GM19239 (cell line): Measurements from ENCODE around the gene ZNF334.

ENCODE experiments used
- DNase-seq: peaks from one replicate; pipeline ENCODE4 v3.0.0; 2011; ENCODE audit warnings: low spot score; ENCODE audit not compliant: insufficient read length
- FAIRE-seq: peaks from 2 replicates; lab custom pipeline; 2011; peaks lifted over from hg19 to GRCh38; lab: Jason Lieb, UNC

Gene ZNF334

DNA sequence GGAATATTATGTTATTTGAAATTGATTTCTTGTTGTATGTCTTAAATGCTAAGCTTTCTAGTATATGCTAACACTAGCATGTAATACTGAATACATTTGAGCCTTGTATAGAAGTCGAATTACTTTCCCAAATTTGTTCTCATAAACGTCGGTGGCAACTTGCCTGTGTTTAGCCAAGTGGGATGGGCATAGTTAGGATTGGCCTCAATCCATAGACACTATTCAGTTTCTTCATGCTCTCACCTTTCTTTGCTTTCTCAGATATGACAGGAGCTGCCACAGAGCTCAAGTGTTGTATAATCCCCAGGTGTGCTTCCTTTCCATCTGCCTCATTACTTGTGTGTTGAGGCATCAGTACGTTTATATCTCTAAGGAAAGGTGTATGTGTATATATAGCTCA, 19.3 kb downstream of the ZNF334 start:
- DNase-seq, result no peak

GRCh38 chr20:46491354-46491753, 22.0 kb downstream of the ZNF334 start:
- DNase-seq (no peak), FAIRE-seq (no peak)

More for the DNA sequence above, 19.3 kb downstream of the ZNF334 start:
- FAIRE-seq, result no peak

DNA sequence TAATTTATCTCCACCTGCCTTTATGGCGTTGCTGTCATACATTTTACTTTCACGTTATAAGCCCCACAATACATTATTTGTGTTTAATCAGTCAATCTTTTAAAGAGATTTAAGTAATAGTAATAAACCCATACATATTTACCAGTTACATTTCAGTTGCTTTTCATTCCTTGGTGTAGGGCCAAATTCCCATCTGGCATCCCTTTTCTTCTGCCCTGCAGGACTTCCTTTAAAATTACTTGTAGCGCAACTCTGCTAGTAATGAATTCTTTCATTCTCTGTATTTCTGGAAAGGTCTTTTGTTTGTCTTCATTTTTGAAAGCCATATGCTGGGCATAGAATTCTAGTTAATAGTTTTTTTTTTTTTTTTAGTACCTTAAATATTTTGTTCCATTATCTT, 24.9 kb downstream of the ZNF334 start:
- FAIRE-seq, result no peak

GRCh38 chr20:46487628-46488027, 25.7 kb downstream of the ZNF334 start:
- FAIRE-seq (no peak), DNase-seq (no peak)

More for the DNA sequence above, 24.9 kb downstream of the ZNF334 start:
- no peak for DNase-seq

DNA sequence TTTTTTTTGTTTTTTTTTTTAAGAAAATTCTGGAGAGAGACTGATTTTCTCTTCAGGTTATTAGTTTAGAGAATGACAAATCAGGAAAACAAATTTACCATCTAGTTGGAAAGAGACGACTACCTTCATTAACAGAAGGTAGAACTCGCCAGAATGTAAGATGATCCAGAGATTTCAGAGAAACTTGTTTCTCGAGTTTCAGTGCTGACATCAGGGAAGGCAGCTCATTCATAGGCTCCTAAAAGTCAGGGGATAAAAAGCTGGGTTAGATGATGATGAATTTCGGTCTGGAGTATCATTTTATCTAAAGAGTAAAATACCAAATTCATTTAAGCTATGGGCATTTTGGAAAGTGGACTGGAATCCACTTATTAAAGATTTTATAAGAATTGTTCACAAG, 27.9 kb downstream of the ZNF334 start:
- no peak for FAIRE-seq
- DNase-seq, result no peak

DNA sequence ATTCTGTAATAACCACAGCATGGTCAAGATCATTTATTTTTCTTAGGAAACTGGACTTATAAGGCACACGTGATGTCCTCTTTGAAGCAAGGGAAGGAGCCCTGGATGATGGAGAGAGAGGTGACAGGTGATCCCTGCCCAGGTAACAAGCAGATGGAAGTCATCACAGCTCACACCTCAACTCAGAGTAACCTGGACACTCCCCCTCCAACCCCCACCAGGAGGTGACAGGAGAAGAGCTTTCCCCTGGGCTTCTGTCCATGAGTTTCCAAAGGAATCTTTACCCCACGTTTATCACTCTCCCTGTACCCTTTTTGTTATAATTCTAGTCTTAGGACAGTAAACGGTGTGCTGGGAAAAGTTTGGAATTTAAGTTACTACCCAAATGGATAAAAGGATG, 28.4 kb downstream of the ZNF334 start:
- DNase-seq, result no peak
- FAIRE-seq, result no peak

DNA sequence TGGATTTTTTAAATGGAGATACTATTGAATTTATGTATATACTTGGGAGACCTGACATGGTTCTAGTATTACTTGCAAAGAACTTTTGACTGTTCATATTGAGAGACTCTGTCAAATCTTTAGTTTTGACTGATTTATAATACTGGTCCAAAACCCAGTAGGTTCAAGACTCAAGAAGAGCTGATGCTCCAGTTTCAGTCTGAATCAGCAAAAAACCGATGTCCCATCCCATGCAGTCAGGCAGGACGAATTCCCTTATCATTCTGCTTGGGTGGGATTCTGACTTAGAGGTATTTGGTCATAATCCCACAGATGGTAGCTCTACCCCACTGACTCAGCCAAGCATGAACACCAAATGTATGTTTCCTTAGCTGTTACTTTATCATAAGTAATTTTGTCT, 29.5 kb downstream of the ZNF334 start:
- DNase-seq (no peak), FAIRE-seq (no peak)

GRCh38 chr20:46482864-46483263, 30.5 kb downstream of the ZNF334 start:
- DNase-seq (no peak), FAIRE-seq (no peak)

- no peak for FAIRE-seq
- DNase-seq, result no peak
Observed at GRCh38 chr20:46477640-46478039, 35.7 kb downstream of the ZNF334 start.

DNA sequence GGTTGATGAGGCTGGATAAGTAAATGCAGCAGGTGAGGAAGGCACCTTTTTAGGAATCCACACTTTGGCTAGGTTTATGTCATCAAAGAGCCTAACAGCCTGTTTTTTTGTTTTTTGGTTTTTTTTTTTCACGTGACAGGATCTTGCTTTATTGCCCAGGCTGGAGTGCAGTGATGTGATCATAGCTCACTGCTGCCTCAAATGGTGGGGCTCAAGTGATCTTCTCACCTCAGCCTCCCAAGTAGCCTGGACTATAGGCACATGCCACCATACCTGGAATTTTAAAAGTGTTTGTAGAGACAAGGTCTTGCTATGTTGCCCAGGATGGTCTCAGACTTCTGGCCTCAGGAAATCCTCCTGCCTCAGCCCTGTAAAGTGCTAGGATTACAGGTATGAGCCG, 36.1 kb downstream of the ZNF334 start:
- DNase-seq (no peak), FAIRE-seq (no peak)

GRCh38 chr20:46468508-46468907, 44.9 kb downstream of the ZNF334 start:
- FAIRE-seq, result no peak
- no peak for DNase-seq

- FAIRE-seq (no peak), DNase-seq (no peak)
Observed at GRCh38 chr20:46464451-46464850, 48.9 kb downstream of the ZNF334 start.

- no peak for FAIRE-seq
- no peak for DNase-seq
Observed at GRCh38 chr20:46463852-46464251, 49.5 kb downstream of the ZNF334 start.

GRCh38 chr20:46461808-46462207, 51.6 kb downstream of the ZNF334 start:
- FAIRE-seq (no peak), DNase-seq (no peak)

DNA sequence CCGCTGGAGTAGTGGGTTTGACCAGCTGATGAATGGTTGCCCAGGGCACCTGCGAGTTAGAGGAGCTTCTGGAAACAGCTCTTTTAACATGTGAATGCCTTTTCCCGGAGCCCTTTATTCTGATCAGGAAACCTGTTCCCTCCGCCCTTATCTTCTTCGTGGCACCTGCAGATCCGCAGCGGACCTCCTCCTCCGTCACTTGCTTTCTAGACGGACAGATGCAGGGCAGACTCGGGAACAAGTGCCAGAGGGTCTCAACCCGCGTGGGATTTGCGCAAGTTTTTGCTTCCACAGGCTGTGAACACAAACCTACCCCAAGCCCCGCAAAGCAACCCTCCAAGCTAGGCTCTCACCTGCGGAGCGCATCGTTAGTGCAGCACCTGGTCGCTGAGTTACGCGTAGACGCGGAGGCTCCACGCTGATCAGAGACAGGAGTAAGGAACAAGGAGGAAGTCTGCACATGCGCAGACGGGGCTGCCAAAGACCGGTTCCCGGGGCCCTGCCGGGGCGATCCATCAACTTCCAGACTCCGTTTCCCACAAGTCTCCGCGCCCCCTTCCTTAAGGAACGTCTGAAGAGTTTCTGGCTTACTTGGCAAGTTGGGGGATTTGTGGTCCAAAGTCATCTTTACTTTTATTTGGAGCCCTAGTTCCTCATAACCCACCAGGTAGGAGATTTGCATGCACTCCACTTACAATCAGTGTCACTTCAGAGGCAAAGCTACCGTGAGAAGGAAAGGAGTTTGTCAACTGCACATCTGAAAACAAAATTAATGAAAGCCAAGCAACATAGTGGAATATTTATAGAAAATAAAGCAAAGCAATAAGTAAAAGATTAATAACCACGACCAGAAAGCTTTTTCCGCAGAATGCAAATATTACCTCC, 54.3 kb downstream of the ZNF334 start:
- DNase-seq, result no peak
- peak; percentile 90 for FAIRE-seq

- DNase-seq (no peak), FAIRE-seq (no peak)
Observed at GRCh38 chr20:46456255-46457028, 56.9 kb downstream of the ZNF334 start.

DNA sequence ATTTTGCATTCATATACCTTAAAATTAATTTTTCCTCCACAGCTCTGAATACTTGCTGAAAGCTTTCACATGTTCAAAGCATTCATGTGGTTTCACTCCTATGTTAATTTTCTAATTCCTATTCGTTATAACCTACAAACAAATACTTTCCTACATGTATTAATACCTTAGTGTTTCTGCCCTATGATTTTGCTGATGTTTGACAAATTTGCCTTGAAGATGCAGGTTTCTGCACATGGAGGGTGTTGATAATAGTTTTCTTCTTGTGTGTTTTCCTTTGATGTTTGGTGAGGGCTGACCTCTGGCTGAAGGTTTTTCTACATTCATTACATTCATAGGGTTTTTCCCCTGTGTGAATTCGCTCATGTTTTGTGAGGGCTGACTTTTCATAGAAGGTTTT, 57.6 kb downstream of the ZNF334 start:
- no peak for DNase-seq
- FAIRE-seq, result no peak
